Stimulated activated CD4-positive, alpha-beta T cell treated with anti-CD3 and anti-CD28 coated beads, Interleukin-1b, Interleukin-23, amount 100 ng/mL, for 1 hour (primary cell): ENCODE data around the gene TAF1L.

Source experiments
- DNase-seq, 2 donors: peaks; one replicate each; pipeline ENCODE4 v3.0.0-alpha.2; 2020; ENCODE audit warnings: low read depth in 2 of 2

The TAF1L gene

DNA sequence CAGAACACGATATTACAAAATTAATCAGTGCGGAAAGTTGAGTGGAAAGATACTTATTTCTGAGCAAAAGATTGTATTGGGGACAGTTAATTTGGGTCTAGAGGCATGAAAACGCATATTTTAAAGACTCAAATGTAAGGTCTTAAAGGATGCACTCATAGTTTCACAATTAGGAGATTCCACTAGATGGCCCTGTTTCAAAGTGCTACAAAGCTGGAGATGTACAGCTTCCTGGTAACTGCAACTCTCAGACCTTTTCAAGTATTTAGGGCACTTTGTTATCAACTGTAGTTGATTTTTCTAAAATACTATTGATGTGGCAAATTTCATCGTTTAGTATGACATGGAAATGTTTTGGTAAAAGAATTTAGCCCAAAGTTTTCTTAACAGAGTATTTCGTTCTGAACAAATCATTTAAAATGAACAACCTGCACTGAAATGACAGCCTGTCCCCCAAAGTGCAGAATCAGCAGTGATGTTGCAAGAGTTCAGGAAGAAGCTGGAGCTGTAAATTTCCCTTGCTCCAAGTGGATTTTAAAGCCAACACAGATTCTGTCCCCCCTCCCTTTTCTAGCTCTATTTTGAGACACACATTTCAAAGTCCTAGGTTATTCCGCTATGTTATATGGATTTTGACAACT, 46.3 kb downstream of the TAF1L start:
- DNase-seq = no peak

DNA sequence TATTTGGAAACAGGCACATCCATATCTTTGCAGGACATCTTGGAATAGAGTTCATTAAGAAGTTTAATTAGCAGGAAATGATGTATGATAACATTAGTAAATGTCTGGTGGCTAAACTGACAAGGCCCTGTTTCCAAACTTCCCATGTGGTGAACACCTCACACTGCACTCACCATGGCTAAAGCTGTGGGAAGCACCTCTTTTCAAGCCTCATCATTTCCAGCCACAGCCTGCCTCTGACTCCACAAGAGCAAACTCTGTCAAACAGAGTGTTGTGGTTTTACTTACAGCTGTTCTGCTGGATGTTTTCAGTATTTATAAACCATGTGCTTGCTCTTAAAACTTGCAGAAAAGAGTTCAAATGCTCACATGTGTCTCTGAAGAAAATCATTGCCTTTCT, 47.6 kb downstream of the TAF1L start:
- no peak for DNase-seq

DNA sequence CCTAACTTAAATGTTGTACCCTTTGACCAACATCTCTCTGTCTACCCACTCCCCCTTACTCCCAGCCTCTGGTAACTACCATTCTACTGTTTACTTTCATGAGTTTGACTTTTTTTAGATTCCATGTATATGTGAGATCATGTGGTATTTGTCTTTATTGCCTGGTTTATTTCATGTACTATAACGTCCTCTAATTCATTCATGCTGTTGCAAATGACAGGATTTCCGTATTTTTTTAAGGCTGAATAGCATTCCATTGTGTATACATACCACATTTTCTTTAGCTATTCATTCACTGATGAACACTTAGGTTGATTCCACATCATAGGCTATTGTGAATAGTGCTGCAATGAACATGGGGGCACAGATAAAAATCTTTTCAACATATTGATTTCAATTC, 50.7 kb downstream of the TAF1L start:
- DNase-seq = no peak

DNA sequence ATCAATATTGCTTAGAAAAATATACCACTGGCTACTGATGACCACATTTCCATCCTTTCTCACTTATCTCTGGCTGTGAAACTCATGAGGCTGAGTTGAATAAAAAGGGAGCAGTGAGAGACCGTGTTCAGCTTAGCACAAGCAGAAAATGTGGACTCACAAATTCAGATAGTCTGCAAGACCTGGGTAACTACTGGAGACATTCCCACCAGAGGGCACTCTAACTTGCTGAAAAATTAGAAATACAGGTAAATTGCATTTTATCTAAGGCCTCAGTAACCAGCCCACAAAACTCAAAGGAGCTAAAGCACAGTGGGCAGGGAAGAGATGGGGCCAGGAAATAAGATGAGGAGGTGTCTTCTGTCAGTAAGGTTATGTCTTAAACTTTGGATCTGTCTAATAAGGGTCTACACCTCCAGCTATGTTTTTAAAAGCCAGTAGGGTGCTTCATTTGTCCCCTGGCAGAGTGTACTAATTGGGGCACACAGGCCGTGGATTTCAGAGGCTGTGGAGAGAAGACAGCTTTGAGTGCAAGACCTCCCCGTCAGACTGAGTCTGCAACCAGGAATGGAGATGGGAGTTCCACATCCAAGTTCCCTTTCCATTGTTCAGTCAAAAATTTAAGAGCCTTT, 53.8 kb downstream of the TAF1L start:
- DNase-seq = no peak

DNA sequence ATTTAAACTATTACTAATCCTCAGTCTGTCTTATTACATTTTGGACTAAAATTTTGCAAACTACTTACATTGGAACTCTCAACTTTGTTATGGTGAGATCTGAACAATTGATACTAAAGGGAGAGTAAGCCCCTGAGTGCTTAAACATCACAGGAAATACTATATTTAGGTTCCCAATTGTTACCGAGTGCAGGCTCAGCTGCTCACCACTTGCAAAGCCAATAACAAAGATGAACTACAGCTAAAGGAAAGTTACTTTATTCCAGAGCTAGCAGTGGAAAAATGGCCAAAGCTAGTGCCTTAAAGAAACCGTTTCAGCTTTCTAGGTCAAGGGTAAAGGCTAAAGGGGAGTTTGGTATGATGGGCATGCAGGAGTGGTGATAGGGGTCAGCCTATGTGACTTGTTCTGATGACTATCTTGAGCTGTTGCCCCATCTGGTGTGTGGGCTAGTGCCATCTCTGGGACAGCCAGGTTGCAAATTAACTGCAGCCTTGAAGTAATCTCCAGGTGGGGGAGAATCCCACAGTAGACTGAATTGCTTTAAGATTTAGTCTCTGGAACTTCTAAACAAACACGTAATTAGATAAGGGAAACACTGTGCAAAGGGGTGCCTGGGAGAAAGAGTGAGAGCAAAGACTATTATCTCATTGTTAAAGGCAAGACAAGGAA, 54.7 kb downstream of the TAF1L start:
- no peak for DNase-seq

DNA sequence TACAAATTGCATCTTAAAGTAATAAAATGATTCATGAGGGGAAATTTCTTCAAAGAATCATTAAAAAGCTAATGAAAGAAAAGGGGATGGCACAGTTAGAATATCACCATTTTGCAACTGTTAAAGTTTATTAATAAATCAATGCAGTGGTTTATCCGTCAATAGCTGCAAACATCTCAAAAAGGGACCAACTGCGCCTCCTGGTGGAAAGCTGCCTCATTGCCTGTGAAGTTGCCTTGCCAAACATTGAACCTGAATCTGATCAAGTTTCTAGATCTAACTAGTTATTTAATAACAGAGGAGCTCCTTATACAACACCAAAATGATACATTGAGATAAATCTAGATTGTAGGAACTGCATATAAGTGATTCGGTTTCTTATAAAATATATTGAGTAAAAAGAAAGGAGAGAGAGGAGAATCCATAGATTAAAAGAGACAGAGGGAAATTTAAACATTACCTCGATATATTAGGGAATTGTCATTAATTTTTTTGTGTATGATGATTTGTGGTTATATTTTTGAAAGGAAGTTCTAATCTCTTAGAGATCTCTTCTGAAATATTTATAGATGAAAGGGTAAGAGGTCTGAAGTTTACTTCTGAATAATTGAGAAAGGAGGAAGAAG, 55.6 kb downstream of the TAF1L start:
- peak; percentile 60 to 71 for DNase-seq
